OCI-LY7 (cell line): ENCODE data around the gene PRICKLE2.

ENCODE experiments used
- EZH2phosphoT487 ChIP-seq: fragments of 200-600 bp; sonication (generic); IDR thresholded peaks from 2 replicates; pipeline ENCODE4 v1.6.1; 2018; ENCODE audit warnings: low read depth, borderline replicate concordance, mild to moderate bottlenecking, mixed run types, antibody characterized with exemption, low read length, moderate library complexity, mixed read lengths
- TF ChIP-seq, protein P1 (sequence below): fragments of 200-600 bp; sonication (generic); conservative IDR thresholded peaks from 2 replicates; pipeline ENCODE4 v1.5.1; 2014; ENCODE audit warnings: mild to moderate bottlenecking, antibody characterized with exemption, low read length, moderate library complexity, mixed read lengths

GRCh38 chr3:64220161-64220914 lies 4.9 kb downstream of the PRICKLE2 start:
- TF ChIP-seq, protein P1, sequence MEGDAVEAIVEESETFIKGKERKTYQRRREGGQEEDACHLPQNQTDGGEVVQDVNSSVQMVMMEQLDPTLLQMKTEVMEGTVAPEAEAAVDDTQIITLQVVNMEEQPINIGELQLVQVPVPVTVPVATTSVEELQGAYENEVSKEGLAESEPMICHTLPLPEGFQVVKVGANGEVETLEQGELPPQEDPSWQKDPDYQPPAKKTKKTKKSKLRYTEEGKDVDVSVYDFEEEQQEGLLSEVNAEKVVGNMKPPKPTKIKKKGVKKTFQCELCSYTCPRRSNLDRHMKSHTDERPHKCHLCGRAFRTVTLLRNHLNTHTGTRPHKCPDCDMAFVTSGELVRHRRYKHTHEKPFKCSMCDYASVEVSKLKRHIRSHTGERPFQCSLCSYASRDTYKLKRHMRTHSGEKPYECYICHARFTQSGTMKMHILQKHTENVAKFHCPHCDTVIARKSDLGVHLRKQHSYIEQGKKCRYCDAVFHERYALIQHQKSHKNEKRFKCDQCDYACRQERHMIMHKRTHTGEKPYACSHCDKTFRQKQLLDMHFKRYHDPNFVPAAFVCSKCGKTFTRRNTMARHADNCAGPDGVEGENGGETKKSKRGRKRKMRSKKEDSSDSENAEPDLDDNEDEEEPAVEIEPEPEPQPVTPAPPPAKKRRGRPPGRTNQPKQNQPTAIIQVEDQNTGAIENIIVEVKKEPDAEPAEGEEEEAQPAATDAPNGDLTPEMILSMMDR: no peak
- no peak for TF ChIP-seq EZH2phosphoT487
